Mammary epithelial cell (primary cell): ENCODE measurements around the gene DCC.

Experiments used
- CTCF ChIP-seq, 2 donors: IDR thresholded peaks in 1 of 2; conservative IDR thresholded peaks in 1 of 2; 2 replicates each; pipeline ENCODE4 v1.5.1; 2011 to 2012; ENCODE audit warnings: inconsistent platforms in 2 of 2, low read length in 2 of 2, mild to moderate bottlenecking in 2 of 2, control low read depth in 1 of 2, low read depth in 1 of 2; ENCODE audit not compliant: insufficient read depth in 1 of 2; ENCODE audit errors: extremely low read depth in 1 of 2
- EZH2 ChIP-seq: IDR thresholded peaks from 2 replicates; pipeline ENCODE4 v1.6.1; 2012; ENCODE audit warnings: low read length, inconsistent platforms, borderline replicate concordance

- no peak for TF ChIP-seq EZH2
- TF ChIP-seq CTCF (conservative IDR thresholded peaks at IDR 0.05 in 1 of 2, IDR thresholded peaks at IDR 0.05 in 1 of 2; ENCODE audit: extremely low read depth in 1 of 2, insufficient read depth in 1 of 2, low read depth in 1 of 2, low read length in 2 of 2): no peak
Measured at GRCh38 chr18:52313213-52313612, 26.8 kb upstream of the DCC start.
